AG04450 (cell line): ENCODE results near the gene MISP. TPM values are rescaled to one million over a fixed set of nuclear protein-coding genes. Genes with fewer than 3 reads are reported as not detected.

Experiments
- CTCF ChIA-PET: fragments of 300-600, 350-600 bp; formaldehyde crosslinking; extraction: SDS; loops from one replicate; lab custom pipeline; 2022; ENCODE audit warnings: antibody characterized with exemption, inconsistent platforms; lab: Charles Lee
- POLR2A ChIA-PET: fragments of 350-600 bp; formaldehyde crosslinking; extraction: SDS; loops from one replicate; lab custom pipeline; 2021; ENCODE audit warnings: antibody characterized with exemption, inconsistent platforms; lab: Yijun Ruan, JAX
- DNase-seq: peaks from one replicate; pipeline ENCODE4 v3.0.0-alpha.2; 2011; ENCODE audit warnings: low read depth, low spot score
- H3K27ac ChIP-seq: one replicate; pipeline ENCODE4 v1.5.1; 2012; ENCODE audit warnings: low read depth, low read length, control low read depth
- H3K27me3 ChIP-seq: one replicate; pipeline ENCODE4 v1.6.0; 2012; ENCODE audit warnings: low read length; ENCODE audit not compliant: control insufficient read depth, insufficient read depth
- H3K4me3 ChIP-seq: 2 replicates; pipeline ENCODE4 v1.5.1; 2011; ENCODE audit warnings: mild to moderate bottlenecking, low read depth, low read length, control low read depth
- H3K9me3 ChIP-seq: 2 replicates; pipeline ENCODE4 v1.5.1; 2012; ENCODE audit warnings: low read length; ENCODE audit not compliant: control insufficient read depth, insufficient read depth
- CTCF ChIP-seq: IDR thresholded peaks from 2 replicates; pipeline ENCODE4 v1.5.1; 2011; ENCODE audit warnings: low read depth, low read length, control low read depth, inconsistent platforms
- polyA plus RNA-seq: library from polyadenylated mRNA; depleted of rRNA; stranded (reverse); fragments of >200 nt; gene quantifications from 2 replicates; pipeline ENCODE4 v1.2.3, GENCODE V29; 2011; rRNA removed
- small RNA-seq: library from RNA; depleted of rRNA; stranded (forward); fragments of <200 nt; gene quantifications from one replicate; pipeline ENCODE3, GENCODE V24; 2012; ENCODE audit warnings: low read depth; ENCODE audit not compliant: insufficient read length

Gene MISP
- polyA plus RNA-seq, 1 experiment = 0.09 TPM

- Histone ChIP-seq H3K27me3 (no peaks in the 10 kb centered on the region), H3K9me3 (peaks cover 34% of the 10 kb centered on the region; the same call in 1 of the 2 replicates), H3K27ac (no peak overlapping the region), H3K4me3 (no peak overlapping the region)
- no peak for DNase-seq
- CTCF ChIA-PET = no interaction called here
- POLR2A ChIA-PET = interaction anchor here (1.0 kb wide), 1 partner anchor 14 kb away, joined by 5 read pairs; no protein-coding TSS in a partner anchor
- TF ChIP-seq CTCF = no peak
These were observed 61.9 kb downstream of the MISP start for GRCh38 chr19:812747-813218.

- Histone ChIP-seq H3K27ac (no peak overlapping the region), H3K9me3 (peaks cover 34% of the 10 kb centered on the region; the same call in 1 of the 2 replicates), H3K4me3 (no peak overlapping the region), H3K27me3 (no peaks in the 10 kb centered on the region)
- POLR2A ChIA-PET = interaction anchor here (0.7 to 1.0 kb wide), 2 partner anchors 11 to 15 kb away, joined by 3 to 5 read pairs; no protein-coding TSS in a partner anchor
- TF ChIP-seq CTCF = no peak
- DNase-seq = no peak
- CTCF ChIA-PET = no interaction called here
These were observed 62.6 kb downstream of the MISP start for GRCh38 chr19:813219-814151.

Small RNA genes within 50 kb of the gene (small RNA-seq; reads per million reads assigned to genes)
- gene MIR3187 = not detected

Other genes starting within 250 kb of the MISP start
- gene TPGS1, start 243.6 kb upstream of the MISP start, polyA plus RNA-seq = 2.6 and 4.1 TPM in 2 replicates
- 34.0 and 54.0 TPM in 2 replicates for gene CDC34, start 219.4 kb upstream of the MISP start, polyA plus RNA-seq
- not detected in 2 replicates for gene GZMM, start 207.1 kb upstream of the MISP start, polyA plus RNA-seq
- gene BSG, start 178.5 kb upstream of the MISP start, polyA plus RNA-seq = 404 and 515 TPM in 2 replicates
- 0.33 and 0.58 TPM in 2 replicates for gene HCN2, start 161.2 kb upstream of the MISP start, polyA plus RNA-seq
- gene POLRMT, start 117.6 kb upstream of the MISP start, polyA plus RNA-seq = 15.5 and 21.1 TPM in 2 replicates
- gene FGF22, start 111.2 kb upstream of the MISP start, polyA plus RNA-seq = not detected in 2 replicates
- gene RNF126, start 87.9 kb upstream of the MISP start, polyA plus RNA-seq = 1.7 and 3.1 TPM in 2 replicates
- gene FSTL3, start 74.7 kb upstream of the MISP start, polyA plus RNA-seq = 21.2 and 23.2 TPM in 2 replicates
- not detected in 2 replicates for gene PRSS57, start 55.7 kb upstream of the MISP start, polyA plus RNA-seq
- 1.8 and 2.4 TPM in 2 replicates for gene PALM, start 42.2 kb upstream of the MISP start, polyA plus RNA-seq
- 141 and 216 TPM in 2 replicates for gene PTBP1, start 46.3 kb downstream of the MISP start, polyA plus RNA-seq
- gene PLPPR3, start 70.8 kb downstream of the MISP start, polyA plus RNA-seq = 1.3 and 2.2 TPM in 2 replicates
- 0.04 TPM in 1 of 2 replicates, not detected in the other for gene AZU1, start 76.7 kb downstream of the MISP start, polyA plus RNA-seq
- gene PRTN3, start 89.9 kb downstream of the MISP start, polyA plus RNA-seq = not detected in 2 replicates
- not detected in 2 replicates for gene ELANE, start 101.2 kb downstream of the MISP start, polyA plus RNA-seq
- 0.45 and 1.0 TPM in 2 replicates for gene CFD, start 108.6 kb downstream of the MISP start, polyA plus RNA-seq
- gene MED16, start 142.1 kb downstream of the MISP start, polyA plus RNA-seq = 22.7 and 31.7 TPM in 2 replicates
- not detected in 2 replicates for gene RNU6-9, start 142.4 kb downstream of the MISP start, polyA plus RNA-seq
- 24.0 and 30.9 TPM in 2 replicates for gene R3HDM4, start 162.1 kb downstream of the MISP start, polyA plus RNA-seq
- gene KISS1R, start 166.2 kb downstream of the MISP start, polyA plus RNA-seq = not detected in 2 replicates
- gene ARID3A, start 174.9 kb downstream of the MISP start, polyA plus RNA-seq = 7.6 and 12.2 TPM in 2 replicates
- 24.5 and 36.3 TPM in 2 replicates for gene WDR18, start 233.2 kb downstream of the MISP start, polyA plus RNA-seq
- gene GRIN3B, start 249.3 kb downstream of the MISP start, polyA plus RNA-seq = 0.24 and 0.38 TPM in 2 replicates